GM19023 (cell line): Measurements from ENCODE around the gene GRIP2.
"Not testable (repeated sequence)": the region's sequence is repeated elsewhere in the genome, so short reads cannot be mapped to it uniquely, and the experiment has no call there.

ENCODE experiments used
- ATAC-seq: cut with Tn5 transposase; IDR thresholded peaks from one replicate; pipeline ENCODE4 v1.9.1; 2021; ENCODE audit warnings: mild to moderate bottlenecking, moderate library complexity; ENCODE audit not compliant: unreplicated experiment

The GRIP2 gene

DNA sequence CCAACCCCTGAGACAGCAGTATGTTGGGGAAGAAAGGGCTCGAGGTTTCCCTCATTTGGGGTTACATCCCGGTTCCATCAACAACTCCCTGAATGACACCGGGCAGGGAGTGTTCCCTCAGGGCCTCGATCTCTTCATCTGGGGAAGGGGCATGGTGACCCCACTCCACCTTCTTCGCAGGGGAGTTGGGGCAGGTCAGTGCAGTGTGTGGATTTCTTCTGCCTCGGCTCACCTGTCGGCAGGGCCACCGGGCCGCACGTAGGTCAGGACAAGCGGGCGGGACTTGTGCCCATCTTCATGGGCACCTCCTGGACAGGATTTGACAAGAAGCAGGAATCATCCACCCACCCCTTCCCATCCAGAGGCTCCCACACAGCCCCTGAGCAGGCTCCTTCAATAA is 17.4 kb downstream of the GRIP2 start:
- ATAC-seq, result no peak

DNA sequence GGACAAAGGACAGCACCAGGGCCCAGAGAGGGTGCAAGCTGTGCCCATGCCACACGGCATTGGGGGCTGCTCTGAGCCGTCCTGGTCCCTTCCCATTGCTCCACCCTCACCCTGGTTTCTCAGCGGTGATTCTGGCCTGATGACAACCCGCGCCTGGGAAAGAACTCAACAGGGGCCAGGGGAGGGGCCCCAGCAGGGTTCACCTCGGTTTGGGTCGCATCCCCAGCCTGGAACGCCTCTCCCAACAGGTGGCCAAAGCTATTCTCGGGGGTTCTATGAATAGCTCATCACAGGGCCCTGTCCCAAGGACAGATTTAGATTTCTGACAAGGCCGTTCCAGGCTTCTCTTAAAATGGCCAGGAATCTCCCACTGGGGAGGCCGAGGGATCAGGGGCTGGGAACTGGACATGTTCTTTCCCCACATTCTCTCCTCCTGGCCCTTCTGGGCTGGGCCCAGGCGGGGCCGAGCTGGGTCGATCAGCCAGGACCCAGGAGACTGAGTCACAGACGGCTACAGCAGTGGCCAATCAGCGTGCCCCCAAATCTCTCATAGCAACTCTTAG is 17.9 kb downstream of the GRIP2 start:
- ATAC-seq, result no peak

DNA sequence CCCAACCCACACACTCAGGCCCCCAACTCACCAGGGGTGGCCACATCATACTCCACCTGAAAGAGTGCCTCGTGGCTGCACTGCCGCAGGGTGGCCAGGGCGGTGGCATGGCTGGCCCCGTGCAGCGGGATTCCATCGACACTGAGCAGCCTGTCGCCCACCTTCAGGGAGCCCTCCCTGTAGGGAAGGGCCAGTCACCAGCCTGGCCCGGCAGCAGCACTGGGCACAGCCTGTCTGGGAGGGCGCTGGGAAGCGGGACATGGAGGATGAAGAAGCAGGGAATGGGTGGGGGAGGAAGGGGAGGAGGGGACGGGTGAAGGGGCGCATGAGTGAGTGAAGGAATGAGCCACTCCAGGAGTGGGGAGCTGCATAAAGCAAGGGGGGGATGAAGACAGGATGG is 18.5 kb downstream of the GRIP2 start:
- ATAC-seq, result no peak

DNA sequence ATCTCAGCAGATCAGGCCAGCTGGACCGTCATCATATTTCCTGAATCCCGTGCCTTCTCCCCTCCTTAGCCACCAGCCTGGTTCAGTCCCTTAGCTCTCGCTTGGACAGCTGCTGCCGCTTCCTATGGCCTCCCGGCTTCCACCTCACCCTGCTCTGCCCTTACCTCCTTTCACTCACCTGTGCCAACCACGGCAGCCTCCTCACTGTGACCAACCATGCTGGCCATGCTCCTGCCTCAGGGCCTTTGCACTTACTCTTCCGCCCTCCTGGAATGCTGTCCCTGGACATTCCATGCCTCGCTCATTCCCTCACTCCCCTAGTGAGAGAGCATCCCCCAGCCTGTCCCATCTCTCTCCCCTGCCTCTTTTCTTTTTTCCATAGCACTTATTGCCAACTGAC is 19.2 kb downstream of the GRIP2 start:
- no peak for ATAC-seq

DNA sequence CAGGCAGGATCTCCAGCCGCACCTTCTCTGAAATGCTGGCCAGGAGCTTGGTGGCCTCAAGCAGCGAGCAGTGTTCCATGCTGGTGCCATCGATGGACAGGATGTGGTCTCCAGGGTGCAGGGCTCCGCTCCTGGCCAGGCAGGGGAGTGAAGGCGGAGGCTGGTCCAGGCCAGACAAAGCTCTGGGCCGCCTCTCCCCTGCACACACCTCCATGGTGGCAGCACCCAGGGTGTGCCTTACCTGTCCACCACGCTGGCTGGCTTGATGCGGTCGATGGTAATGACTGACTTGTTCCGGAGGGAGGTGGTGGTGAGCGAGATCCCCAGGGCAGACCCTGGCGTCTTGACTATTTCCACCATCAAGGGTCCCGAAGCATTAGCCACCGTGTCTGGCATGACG is 20.0 kb downstream of the GRIP2 start:
- no peak for ATAC-seq

DNA sequence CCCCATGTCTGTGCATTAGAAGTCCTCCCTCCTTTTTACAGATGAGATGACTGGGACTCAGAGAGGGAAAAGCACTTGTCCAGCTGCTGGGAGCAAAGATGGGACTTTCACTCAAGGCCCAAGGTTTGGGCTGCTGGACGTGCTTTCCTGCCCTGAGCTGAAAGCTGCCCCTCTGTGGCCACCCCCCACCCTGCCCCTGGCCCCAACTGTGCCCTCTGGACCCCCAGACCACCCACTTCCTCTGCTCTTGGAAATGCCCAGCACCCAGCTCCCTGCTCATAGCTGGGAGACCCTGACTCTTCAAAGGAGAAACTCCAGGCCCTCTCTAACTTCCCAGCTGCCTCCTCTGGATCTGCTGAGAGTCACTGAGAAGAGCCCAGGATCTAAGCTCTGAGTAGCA is 20.7 kb downstream of the GRIP2 start:
- no peak for ATAC-seq

DNA sequence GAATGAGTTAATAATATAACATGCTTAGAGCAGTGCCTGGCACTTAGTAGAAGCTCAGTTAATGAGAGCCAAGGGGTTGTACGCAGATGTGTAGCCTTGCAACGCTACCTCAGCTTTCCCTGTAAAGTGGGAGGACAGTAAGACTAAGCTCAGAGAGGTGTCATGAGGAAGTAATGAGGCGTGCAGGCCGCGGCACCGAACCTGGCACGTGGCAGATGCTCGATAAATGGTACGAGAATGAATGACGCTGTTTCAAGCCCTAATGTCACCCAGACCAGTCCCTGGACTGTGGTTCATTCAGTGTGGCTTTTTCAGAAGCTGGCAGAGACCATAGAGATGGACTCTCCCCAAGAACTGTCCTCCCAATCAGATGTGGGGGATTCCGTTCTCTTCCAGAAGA is 21.2 kb downstream of the GRIP2 start:
- no peak for ATAC-seq

DNA sequence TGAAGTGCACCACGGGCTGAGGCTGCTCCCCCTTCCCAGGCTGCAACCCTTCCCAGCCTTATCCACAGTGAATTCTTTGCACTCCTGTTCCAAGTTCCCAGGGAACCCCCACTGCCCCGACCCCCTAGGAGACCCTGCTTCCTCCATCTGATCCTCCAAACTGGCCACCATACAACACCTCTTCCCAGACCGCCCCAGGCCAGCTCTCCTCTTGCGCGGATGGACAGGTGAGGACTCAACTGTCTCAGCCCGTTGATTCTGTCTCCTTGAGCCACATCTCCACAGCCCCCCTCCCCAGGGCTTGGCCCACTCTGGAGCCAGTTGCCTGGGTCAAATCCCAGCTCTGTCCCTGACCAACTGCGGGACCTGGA is 21.7 kb downstream of the GRIP2 start:
- no peak for ATAC-seq

DNA sequence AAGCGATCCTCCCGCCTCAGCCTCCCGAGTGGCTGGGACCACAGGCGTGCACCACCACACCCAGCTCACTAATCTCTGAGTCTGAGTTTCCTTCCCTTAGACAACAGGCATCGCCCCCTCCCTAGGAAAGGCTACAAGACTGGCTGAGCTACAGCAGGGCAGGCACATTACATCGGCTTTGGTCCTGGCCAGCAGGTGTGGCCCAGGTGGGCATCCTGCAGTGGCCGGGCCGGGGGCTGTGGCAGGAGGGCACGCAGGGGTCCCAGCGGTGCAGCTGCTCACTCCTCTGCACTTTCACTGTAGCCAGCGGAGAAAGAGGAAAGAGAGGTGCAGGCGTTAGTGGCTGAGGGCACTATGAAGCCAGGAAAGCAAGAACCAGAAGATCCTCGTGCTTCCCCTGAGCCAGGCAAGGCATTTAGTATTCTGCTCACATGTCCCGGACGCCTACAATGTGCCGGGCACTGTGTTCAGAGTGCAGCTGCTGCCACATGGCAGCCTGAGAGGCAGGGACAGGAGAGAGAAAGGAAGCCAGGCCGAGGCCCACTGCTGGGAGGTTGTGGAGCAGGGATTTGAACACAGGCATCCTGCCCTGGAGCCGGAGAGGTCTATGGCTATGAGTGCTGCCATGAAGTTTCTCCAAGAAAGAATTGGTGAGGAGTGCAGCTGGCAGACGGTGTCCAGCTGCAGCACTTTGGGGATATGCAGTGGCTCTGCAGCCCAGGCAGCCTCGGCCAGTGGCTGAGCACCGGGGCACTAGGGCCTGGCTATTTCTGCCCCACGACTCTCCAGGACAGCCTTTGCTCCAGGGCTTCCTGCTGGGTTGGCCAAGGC is 22.3 kb downstream of the GRIP2 start:
- ATAC-seq, result no peak

DNA sequence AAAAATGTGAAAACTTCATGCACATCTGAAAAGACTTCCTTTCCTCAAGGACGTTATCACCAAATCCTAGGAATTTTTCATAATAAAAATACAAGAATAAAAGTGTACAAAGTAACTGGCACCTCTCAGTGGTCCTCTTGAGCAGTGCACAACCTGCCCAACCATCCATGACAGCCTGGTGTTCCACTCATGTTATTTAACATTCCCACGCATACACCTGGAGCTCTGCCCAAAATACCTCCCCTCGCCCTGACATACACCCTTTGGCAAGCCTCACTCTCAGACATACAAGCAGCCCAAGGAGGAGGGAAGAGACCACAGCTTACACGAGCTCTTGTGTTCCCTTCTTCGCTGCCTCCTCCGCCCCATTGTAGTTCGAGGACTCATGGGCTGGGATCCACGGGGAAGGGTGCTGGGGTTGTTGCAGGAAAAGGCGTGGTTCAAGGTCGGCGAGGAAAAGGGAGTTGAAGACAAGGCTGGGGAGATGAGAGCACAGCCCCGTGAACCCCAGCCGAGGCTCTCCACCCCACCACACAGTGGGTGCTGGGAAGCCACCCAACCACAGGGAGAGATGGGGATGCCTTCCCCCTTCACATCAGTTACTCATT is 23.3 kb downstream of the GRIP2 start:
- no peak for ATAC-seq

DNA sequence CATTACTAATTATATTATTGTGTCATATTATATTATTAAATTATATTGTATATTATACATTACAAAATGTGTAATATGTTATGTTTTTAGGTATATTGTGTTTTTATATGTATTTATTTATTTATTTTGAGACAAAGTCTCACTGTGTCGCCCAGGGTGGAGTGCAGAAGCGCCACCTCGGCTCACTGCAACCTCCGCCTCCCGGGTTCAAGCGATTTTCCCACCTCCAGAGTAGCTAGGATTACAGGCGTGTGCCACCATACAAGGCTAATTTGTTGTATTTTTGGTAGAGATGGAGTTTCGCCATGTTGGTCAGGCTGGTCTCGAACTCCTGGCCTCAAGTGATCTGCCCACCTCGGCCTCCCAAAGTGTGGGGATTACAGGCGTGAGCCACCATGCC is 24.6 kb downstream of the GRIP2 start:
- not testable (repeated sequence) for ATAC-seq

DNA sequence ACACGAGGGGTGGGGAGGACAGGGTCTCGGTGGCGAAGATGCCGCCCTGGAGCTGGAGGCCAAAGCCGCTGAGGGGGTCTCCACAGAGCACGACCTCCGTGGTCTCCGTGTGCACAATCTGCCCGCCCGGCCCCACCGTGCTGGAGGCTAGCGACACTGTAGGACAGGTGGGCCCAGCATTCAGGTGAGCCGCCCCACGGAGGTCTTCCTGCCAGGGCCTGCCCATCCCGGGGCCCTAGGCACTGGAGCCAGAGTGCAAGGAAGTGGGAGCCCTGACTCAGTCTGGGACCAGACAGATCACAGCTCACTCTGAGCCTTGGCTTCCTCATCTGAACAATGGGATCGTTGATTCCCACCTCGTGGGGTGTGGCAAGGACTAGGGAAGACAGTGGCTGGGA is 25.8 kb downstream of the GRIP2 start:
- ATAC-seq, result no peak

DNA sequence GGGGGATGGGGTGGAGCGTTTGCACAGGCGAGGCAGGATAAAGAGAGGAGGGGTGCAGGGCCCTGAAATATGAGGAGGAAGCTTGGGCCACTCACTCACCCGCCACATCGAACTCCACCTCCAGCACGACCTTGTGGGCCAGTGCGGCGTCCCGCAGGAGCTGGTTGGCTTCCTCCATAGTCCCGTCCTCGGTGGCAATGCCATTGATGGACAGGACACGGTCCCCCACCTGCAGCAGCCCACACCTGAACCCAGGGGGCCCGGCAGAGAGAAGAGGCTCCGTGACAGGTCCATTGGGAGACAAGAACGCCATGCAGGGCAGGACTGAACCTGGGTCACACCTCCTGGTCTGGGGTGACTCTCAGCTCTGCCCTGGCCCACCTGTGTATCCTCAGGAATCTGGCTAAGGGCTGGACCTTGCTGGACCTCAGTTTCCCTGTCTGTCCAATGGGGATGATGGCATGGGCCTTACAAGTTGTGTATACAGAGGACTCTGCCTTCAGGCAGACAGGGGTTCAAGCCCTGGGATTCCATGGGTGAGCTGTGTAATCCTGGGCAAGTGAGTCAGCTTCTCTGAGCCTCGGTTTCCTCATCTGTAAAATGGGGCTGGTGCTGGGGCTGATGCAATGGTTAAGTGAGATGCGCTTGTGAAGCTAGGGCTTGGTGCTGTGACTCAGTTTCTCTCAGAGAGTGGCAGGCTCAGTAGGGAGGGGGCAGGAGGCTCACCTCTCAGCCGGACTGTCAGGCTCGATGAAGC is 26.4 kb downstream of the GRIP2 start:
- ATAC-seq, result no peak

DNA sequence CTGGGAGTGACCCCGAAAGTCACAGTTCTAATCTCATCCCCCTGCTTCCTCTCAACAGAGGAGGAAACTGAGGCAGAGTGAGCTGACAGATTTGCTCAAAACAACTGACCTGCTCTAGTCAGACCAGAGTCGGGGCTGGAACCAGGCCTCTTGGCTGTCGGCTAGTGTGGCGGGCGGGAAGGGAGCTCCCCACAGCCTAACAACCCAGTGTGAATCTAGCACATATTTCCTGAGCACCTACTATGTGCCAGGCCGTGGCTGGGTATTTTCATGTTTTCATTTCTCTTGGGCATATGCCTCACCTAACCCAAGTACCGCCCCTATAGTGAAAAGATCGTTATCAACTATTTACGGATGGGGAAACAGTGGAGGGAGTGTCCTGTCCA is 27.2 kb downstream of the GRIP2 start:
- ATAC-seq, result no peak

DNA sequence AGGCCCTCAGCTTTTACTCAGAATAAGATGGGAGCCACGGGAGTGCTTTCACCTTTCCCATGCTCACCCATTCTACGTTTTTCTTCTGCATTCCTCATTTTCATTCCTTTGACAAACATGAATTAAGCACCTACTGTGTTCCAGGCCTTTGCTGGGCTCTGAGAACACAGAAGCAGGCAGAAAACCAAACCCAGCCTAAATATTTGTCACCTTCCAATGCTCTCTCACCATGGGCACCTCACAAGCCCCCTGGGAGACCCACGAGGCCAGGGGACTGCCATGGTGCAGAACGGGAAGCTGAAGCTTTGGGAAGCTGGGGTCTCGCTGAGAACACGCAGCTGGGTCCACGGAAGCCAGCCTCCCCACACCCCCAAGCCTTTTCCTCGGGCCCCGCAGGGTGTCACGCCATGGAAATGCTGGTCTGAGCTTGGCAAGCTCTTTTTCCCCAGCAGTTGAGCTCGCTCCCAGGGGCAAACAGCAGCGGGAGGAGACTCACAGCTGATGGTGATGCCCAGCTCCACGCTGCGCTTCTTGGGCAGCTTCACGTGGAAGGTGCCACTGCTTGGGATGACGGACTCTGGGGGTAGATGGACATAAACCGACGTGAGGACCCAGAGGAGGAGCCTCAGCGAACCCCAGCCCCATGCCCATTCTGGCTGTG is 27.7 kb downstream of the GRIP2 start:
- no peak for ATAC-seq

DNA sequence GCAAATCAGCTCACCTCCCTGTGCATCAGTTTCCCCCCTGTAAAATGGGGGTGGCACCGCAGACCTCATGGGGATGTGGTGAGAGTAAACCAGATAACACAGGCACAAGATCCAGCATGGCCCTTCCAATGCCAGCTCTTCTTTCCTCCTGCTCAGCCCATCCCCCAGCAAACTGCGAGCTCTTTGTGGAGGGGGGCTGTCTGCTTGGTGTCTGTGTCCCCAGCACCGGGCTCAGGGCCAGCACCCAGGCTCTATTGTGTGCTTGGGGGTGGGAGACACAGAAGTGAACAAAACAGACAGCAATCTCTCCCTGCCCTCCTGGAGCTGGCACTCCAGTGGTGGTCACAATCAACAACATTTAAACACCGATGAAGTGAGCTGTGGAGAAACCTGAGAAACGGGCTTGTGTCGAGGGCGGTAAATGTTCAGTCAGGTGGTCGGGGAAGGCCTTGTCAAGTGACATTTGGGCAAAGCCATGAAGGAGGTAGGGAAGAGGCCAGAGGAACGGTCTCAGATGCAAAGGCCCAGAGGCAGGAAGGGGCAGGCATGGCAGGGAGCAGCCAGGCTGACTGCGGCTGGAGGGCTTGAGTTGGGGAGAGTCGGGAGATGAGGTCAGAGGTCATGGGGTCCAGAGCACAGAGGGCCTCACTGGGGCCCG is 28.4 kb downstream of the GRIP2 start:
- no peak for ATAC-seq

DNA sequence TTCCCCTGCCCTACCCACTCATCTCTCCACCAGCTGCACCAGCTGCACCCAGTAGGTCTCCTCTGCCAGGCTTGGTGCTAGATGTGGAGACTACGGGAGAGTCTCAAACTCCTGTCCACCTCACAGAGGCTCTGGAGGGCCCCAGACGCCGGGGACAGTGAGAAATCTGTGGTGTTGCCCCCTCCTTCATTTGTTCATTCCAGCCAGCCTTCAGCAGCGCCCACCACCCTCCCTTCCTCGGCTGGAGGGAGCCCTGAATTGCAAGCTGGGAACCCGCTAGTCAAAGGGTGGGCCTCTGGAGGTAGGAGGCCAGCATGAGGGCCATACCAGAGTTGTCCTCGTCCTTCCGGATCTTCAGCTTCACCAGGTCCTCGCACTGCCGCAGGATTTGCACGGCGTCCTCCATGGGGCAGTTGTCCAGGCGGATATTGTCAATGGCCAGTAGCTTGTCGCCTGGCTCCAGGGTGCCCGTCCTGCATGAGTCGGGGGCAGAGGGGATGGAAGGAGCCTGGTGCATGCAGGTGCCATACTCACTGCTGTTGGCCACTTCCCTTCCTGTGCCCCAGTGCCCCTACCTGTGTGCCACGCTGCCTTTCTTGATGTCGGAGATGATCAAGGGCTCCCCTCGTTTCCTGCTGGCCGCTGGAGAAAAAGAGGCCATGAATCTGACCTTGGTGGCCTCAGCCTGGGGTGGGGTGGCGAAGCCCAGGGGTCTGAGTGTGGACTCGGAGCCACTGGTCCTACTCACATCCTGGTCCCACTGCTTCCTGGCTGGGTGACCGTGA is 29.1 kb downstream of the GRIP2 start:
- ATAC-seq, result no peak

DNA sequence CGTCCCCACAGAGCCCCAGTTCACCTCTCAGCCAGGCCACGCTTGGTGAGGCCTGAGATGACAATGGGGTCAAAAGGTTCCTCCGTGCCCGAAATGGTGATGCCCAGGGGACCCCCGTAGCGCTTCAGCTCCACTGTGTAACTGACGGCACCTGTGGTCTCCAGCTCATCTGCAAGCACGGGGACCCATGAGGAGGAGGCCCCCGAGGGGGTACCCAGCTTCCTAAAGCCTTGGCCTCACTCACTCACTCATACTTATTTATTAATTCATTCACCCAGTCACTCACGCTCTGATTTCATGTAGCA is 30.4 kb downstream of the GRIP2 start:
- no peak for ATAC-seq

DNA sequence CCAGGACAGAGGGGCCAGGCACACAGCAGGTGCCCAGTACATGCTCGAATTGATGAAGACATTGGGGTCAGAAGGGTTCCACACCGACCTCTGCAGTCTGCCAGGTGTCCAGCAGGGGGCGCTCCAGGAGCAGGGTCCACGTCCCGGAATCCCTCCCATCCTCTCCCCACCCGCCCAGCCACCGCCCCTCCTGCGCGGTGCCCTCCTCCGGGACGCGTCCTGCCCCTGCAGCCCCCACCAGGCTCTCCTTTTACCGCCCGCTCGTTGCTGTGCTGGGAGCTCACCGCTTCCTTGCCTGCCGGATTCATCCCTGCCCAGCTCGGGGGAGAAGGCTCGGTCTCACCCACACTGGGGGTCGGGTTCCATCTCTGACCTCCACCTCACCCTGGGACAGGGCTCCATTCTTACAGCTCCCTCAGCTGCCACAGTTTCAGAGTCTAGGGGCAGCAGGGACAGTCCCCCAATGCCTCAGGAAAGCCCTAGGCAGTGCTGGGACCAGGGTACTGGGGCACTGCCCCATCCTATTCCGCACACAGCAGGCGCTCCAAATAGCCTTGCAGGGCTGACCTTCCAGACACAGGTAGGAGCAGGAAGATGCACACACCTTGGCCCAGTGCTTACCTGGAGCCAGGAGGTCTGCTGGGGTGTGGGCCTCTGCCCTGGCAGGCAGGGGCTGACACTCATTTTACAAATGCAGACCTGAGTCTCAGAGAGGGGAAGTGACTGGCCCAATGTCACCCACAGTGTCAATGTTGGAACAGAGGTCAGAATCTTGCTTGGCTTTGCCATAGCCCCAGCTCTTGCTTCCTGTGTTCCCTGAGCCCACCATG is 31.0 kb downstream of the GRIP2 start:
- no peak for ATAC-seq
